HepG2 (cell line): ENCODE results near the gene ZNF8. TPM values are rescaled to one million over a fixed set of nuclear protein-coding genes. Genes with fewer than 3 reads are reported as not detected.

Experiments
- ARNT2 ChIP-seq: sonication (generic); formaldehyde crosslinking; IDR thresholded peaks from 2 replicates; pipeline ENCODE4 v1.8.0; 2022; ENCODE audit warnings: mild to moderate bottlenecking, low read depth, missing genetic modification reagents, moderate library complexity
- ASH2L ChIP-seq: fragments of 300-600, 200-600 bp; sonication (generic); IDR thresholded peaks from 2 replicates; pipeline ENCODE4 v1.7.0; 2017; ENCODE audit warnings: low read depth, mild to moderate bottlenecking, moderate library complexity, mixed read lengths, low read length; ENCODE audit not compliant: insufficient read length
- FOSL2 ChIP-seq: sonication (generic); formaldehyde crosslinking; IDR thresholded peaks from 2 replicates; pipeline ENCODE4 v1.4.0; 2020; ENCODE audit warnings: missing genetic modification reagents
- JUNB ChIP-seq: sonication (generic); formaldehyde crosslinking; IDR thresholded peaks from 2 replicates; pipeline ENCODE4 v1.8.0; 2022; ENCODE audit warnings: missing genetic modification reagents, mild to moderate bottlenecking, borderline replicate concordance
- KDM5A ChIP-seq: fragments of 200-600 bp; sonication (generic); IDR thresholded peaks from 2 replicates; pipeline ENCODE4 v1.7.0; 2018; ENCODE audit warnings: antibody characterized with exemption, mild to moderate bottlenecking, low read length, borderline replicate concordance
- MAFG ChIP-seq: sonication (generic); formaldehyde crosslinking; IDR thresholded peaks from 2 replicates; pipeline ENCODE4 v1.5.1; 2020; ENCODE audit warnings: mild to moderate bottlenecking, missing genetic modification reagents
- POGZ ChIP-seq: sonication (generic); formaldehyde crosslinking; IDR thresholded peaks from 2 replicates; pipeline ENCODE4 v1.4.0; 2020; ENCODE audit warnings: mild to moderate bottlenecking, missing genetic modification reagents
- REST ChIP-seq, 2 experiments: IDR thresholded peaks; 2 replicates each; pipeline ENCODE4 v1.6.1; 2011 to 2012; ENCODE audit warnings: low read length in 2 of 2, borderline replicate concordance in 1 of 2, low read depth in 1 of 2, mild to moderate bottlenecking in 1 of 2, moderate library complexity in 1 of 2
- SOX6 ChIP-seq, 2 experiments: fragments of 450-650 bp in 1 of 2; sonication (generic) in 1 of 2; formaldehyde crosslinking in 1 of 2; IDR thresholded peaks; 2 replicates each; pipeline versions ENCODE4 v1.4.0 to v1.6.1; 2017 to 2020; ENCODE audit warnings: antibody characterized with exemption in 1 of 2, mild to moderate bottlenecking in 1 of 2, missing genetic modification reagents in 1 of 2
- SP2 ChIP-seq: sonication (generic); formaldehyde crosslinking; IDR thresholded peaks from 2 replicates; pipeline ENCODE4 v1.5.1; 2020; ENCODE audit warnings: mild to moderate bottlenecking, missing genetic modification reagents
- TAF1 ChIP-seq: sonication (generic); formaldehyde crosslinking; IDR thresholded peaks from 2 replicates; pipeline ENCODE4 v1.4.0; 2020; ENCODE audit warnings: missing genetic modification reagents
- XBP1 ChIP-seq: sonication (generic); formaldehyde crosslinking; IDR thresholded peaks from 2 replicates; pipeline ENCODE4 v1.5.0; 2020; ENCODE audit warnings: missing genetic modification reagents
- ZFP91 ChIP-seq: sonication (generic); formaldehyde crosslinking; IDR thresholded peaks from 2 replicates; pipeline ENCODE4 v1.9.0; 2022; ENCODE audit warnings: missing genetic modification reagents, mild to moderate bottlenecking, borderline replicate concordance
- ZNF337 ChIP-seq: sonication (generic); formaldehyde crosslinking; IDR thresholded peaks from 2 replicates; pipeline ENCODE4 v1.5.1; 2020; ENCODE audit warnings: missing genetic modification reagents, low read depth, mild to moderate bottlenecking, borderline replicate concordance
- ZNF432 ChIP-seq: sonication (generic); formaldehyde crosslinking; IDR thresholded peaks from 2 replicates; pipeline ENCODE4 v1.5.0; 2020; ENCODE audit warnings: missing genetic modification reagents, mild to moderate bottlenecking, borderline replicate concordance
- ZNF562 ChIP-seq: sonication (generic); formaldehyde crosslinking; IDR thresholded peaks from 2 replicates; pipeline ENCODE4 v1.8.0; 2022; ENCODE audit warnings: missing genetic modification reagents, borderline replicate concordance
- ZNF589 ChIP-seq: sonication (generic); formaldehyde crosslinking; conservative IDR thresholded peaks from 2 replicates; pipeline ENCODE4 v1.8.0; 2022; ENCODE audit warnings: mild to moderate bottlenecking, moderate library complexity, missing genetic modification reagents
- ZNF652 ChIP-seq: IDR thresholded peaks from 2 replicates; pipeline ENCODE4 v1.6.1; 2016; ENCODE audit warnings: low read depth, borderline replicate concordance
- ZNF790 ChIP-seq: sonication (generic); formaldehyde crosslinking; IDR thresholded peaks from 2 replicates; pipeline ENCODE4 v1.8.0; 2022; ENCODE audit warnings: missing genetic modification reagents, mild to moderate bottlenecking, borderline replicate concordance
- ZNF800 ChIP-seq: sonication (generic); formaldehyde crosslinking; IDR thresholded peaks from 2 replicates; pipeline ENCODE4 v1.4.0; 2020; ENCODE audit warnings: missing genetic modification reagents
- ZSCAN25 ChIP-seq: sonication (generic); formaldehyde crosslinking; IDR thresholded peaks from 2 replicates; pipeline ENCODE4 v1.8.0; 2022; ENCODE audit warnings: mild to moderate bottlenecking, missing genetic modification reagents
- polyA plus RNA-seq, 8 experiments: library from polyadenylated mRNA; depleted of rRNA in 3 of 8; stranded (reverse) in 7 of 8; unstranded in 1 of 8; fragments of >200 nt; fragmentation: Illumina TruSeq in 4 of 8; extraction: Trizol in 4 of 8; gene quantifications; 2 replicates each; pipeline versions ENCODE4 v1.2.1 to v1.2.3, GENCODE V29; 2011 to 2016; ENCODE audit warnings: low read depth in 4 of 8, missing spikeins in 1 of 8, mixed read lengths in 1 of 8; ENCODE audit not compliant: insufficient read depth in 1 of 8
- total RNA-seq, 5 experiments: library from RNA; depleted of rRNA; stranded (reverse); fragments of >200 nt; fragmentation: Illumina TruSeq; extraction: Trizol; gene quantifications; 2 replicates each; pipeline ENCODE4 v1.2.3, GENCODE V29; 2016; ENCODE audit warnings: low read depth in 1 of 5

Gene ZNF8
- total and polyA plus RNA-seq, 2 of the 13 experiments (the other 11 are each of a cell fraction or from before 2014, with no cell fraction given), result 3.1 to 3.3 TPM

- TF ChIP-seq FOSL2 (CRISPR knock-in tag) (peak; percentile 52; the same call in 1 of the 2 replicates), ZFP91 (CRISPR knock-in tag) (peak; percentile 77), SOX6 (IDR thresholded peaks at IDR 0.05) (no peak), SOX6 (CRISPR knock-in tag; IDR thresholded peaks at IDR 0.05) (peak; percentile 26; the same call in 1 of the 2 replicates), ZNF432 (CRISPR knock-in tag) (no peak), MAFG (no peak), REST (IDR thresholded peaks at IDR 0.05; ENCODE audit: borderline replicate concordance in 1 of 2, low read depth in 1 of 2, low read length in 2 of 2) (no peak), ZNF652 (CRISPR knock-in tag) (no peak), POGZ (CRISPR knock-in tag) (no peak; the same call in 1 of the 2 replicates), ZNF800 (CRISPR knock-in tag) (0 out of 2 replicates have a peak, but pooled peaks have one; percentile 41), ZNF562 (CRISPR knock-in tag) (no peak), ZNF790 (CRISPR knock-in tag) (0 out of 2 replicates have a peak, but pooled peaks have one; percentile 48), ZNF589 (CRISPR knock-in tag) (0 out of 2 replicates have a peak, but pooled peaks have one; percentile 43), JUNB (0 out of 2 replicates have a peak, but pooled peaks have one; percentile 45), ARNT2 (CRISPR knock-in tag) (peak; percentile 71; the same call in 1 of the 2 replicates), TAF1 (CRISPR knock-in tag) (peak; percentile 95), SP2 (peak; percentile 65), ZNF337 (CRISPR knock-in tag) (no peak), ZSCAN25 (CRISPR knock-in tag) (no peak), KDM5A (peak; percentile 82), XBP1 (CRISPR knock-in tag) (no peak), ASH2L (peak; percentile 91)
Measured at GRCh38 chr19:58305065-58305931, 26.5 kb downstream of the ZNF8 start, which contains the start of gene ERVK3-1 (continued).
